Ascending aorta (tissue), 2 donors: Measurements from ENCODE around the gene ATXN1. TPM values are rescaled to one million over a fixed set of nuclear protein-coding genes. Genes with fewer than 3 reads are reported as not detected.

Source experiments
- DNase-seq, 2 donors: peaks; one replicate each; pipeline ENCODE4 v3.0.0-alpha.2; 2019; ENCODE audit warnings: low spot score in 2 of 2
- H3K27ac ChIP-seq, 2 donors: fragments of 200-600 bp; sonication (generic); one replicate each; pipeline ENCODE4 v1.5.1; 2016 to 2017; ENCODE audit warnings: mild to moderate bottlenecking in 1 of 2
- H3K27me3 ChIP-seq: fragments of 200-600 bp; sonication (generic); one replicate; pipeline ENCODE4 v1.5.1; 2017
- H3K36me3 ChIP-seq, 2 donors: fragments of 200-600 bp; sonication (generic); one replicate each; pipeline ENCODE4 v1.5.1; 2016
- H3K4me1 ChIP-seq, 2 donors: fragments of 200-600 bp; sonication (generic); one replicate each; pipeline ENCODE4 v1.5.1; 2016 to 2017; ENCODE audit warnings: mild to moderate bottlenecking in 1 of 2
- H3K4me3 ChIP-seq, 2 donors: fragments of 200-600 bp; sonication (generic); one replicate each; pipeline ENCODE4 v1.5.1; 2016 to 2017; ENCODE audit warnings: mild to moderate bottlenecking in 1 of 2
- H3K9me3 ChIP-seq, 2 donors: fragments of 200-600 bp; sonication (generic); one replicate each; pipeline ENCODE4 v1.5.1; 2016
- intact Hi-C: fragments of 100-400 bp; cut with DNase I; formaldehyde crosslinking; loops from one replicate; pipeline ENCODE4 v1.15.1; 2023
- total RNA-seq: library from RNA; depleted of rRNA; stranded (reverse); fragments of >200 nt; gene quantifications from one replicate; pipeline ENCODE4 v1.1.0, GENCODE V29; 2016
- TF ChIP-seq, protein P1 (sequence below), 3 experiments: fragments of 200-600 bp in 2 of 3; fragments of 450-650 bp in 1 of 3; sonication (generic) in 2 of 3; IDR thresholded peaks; one replicate each; pipeline ENCODE4 v1.5.1; 2016 to 2019; ENCODE audit warnings: antibody characterized with exemption in 3 of 3, mild to moderate bottlenecking in 1 of 3, moderate library complexity in 1 of 3

Gene ATXN1
- total RNA-seq, 1 donor from 2014 or later = 68.3 TPM

DNA sequence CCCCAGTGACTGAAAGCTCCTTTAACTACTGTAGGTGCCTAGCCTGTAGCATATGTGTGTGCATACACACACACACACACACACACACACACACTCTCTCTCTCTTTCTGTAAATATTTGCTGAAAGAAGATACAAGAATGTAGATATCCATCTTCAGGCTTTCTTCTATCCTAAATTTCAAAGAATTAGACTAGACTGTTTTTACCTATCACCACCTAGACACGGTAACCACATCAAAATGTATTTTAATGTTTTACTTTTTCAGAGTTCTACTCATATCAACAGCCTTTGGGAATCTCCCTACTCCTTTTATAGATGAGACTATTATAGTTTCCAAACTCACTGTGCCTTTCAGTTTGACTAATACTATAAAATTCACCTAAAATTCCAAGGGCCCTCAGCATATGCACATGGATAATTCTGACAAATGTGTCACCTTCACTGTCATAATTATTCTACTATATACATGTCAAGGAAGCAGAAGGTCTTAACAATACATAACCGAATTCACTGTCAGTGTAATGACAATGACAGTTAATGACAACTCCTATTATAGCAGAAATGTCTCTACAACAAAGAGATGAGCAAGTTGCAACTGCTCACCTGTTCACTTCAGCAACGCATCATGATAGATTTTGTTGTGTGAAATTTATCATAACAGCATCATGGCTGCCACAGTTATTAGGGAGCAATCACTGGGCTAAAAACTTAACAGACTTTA is 286.3 kb downstream of the ATXN1 start:
- Histone ChIP-seq H3K27ac (no peak overlapping the region), H3K36me3 (no peaks in the 10 kb centered on the region), H3K27me3 (no peaks in the 10 kb centered on the region), H3K4me3 (no peak overlapping the region), H3K4me1 (peaks cover 0 to 11% of the 10 kb centered on the region in 2 donors), H3K9me3 (no peaks in the 10 kb centered on the region)
- DNase-seq = no peak
- intact Hi-C loops = no loop called here
- TF ChIP-seq, protein P1, sequence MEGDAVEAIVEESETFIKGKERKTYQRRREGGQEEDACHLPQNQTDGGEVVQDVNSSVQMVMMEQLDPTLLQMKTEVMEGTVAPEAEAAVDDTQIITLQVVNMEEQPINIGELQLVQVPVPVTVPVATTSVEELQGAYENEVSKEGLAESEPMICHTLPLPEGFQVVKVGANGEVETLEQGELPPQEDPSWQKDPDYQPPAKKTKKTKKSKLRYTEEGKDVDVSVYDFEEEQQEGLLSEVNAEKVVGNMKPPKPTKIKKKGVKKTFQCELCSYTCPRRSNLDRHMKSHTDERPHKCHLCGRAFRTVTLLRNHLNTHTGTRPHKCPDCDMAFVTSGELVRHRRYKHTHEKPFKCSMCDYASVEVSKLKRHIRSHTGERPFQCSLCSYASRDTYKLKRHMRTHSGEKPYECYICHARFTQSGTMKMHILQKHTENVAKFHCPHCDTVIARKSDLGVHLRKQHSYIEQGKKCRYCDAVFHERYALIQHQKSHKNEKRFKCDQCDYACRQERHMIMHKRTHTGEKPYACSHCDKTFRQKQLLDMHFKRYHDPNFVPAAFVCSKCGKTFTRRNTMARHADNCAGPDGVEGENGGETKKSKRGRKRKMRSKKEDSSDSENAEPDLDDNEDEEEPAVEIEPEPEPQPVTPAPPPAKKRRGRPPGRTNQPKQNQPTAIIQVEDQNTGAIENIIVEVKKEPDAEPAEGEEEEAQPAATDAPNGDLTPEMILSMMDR (IDR thresholded peaks at IDR 0.05) = no peak

DNA sequence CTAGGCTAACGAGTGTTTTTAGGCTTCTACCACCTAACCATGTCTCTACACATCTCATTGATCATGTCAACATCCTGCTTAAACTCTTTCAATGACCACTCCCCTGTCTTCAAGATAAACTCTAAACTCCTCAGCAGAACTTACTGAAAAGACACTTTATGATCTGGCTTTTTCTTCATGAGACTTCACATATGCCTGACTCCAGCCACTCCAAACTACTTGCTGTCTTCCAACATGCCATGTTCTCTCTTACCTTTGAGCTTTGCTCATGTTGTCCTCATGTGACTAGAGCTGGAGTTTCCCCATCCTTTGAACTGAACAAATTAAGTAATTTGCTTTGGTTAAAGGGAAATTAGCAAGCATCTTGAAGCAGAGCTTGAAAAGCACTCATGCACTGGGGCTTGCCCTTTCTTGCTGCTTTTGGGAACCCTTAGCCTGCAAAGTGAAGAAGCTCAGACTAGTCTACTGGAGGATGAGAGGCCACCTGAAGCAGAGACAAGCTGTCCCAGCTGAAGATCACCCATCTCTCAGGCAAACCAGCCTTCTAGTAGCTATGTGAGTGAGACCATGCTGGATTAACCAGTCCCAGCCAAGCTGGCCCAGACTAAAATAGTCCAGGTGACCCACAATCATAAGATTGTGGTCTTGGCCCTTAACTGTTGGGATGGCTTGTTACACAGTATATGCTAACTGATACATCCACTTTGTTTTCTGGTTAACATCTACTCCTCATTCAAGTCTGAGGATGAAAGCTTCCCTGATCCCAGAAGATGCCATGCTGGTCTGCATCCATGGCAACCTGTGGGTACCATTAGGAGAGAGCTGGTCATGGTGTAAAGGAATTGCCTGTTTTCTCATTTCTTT is 287.1 kb downstream of the ATXN1 start:
- no peak overlapping the region for H3K27ac ChIP-seq
- intact Hi-C loops = no loop called here
- TF ChIP-seq, protein P1 (IDR thresholded peaks at IDR 0.05) = no peak

DNA sequence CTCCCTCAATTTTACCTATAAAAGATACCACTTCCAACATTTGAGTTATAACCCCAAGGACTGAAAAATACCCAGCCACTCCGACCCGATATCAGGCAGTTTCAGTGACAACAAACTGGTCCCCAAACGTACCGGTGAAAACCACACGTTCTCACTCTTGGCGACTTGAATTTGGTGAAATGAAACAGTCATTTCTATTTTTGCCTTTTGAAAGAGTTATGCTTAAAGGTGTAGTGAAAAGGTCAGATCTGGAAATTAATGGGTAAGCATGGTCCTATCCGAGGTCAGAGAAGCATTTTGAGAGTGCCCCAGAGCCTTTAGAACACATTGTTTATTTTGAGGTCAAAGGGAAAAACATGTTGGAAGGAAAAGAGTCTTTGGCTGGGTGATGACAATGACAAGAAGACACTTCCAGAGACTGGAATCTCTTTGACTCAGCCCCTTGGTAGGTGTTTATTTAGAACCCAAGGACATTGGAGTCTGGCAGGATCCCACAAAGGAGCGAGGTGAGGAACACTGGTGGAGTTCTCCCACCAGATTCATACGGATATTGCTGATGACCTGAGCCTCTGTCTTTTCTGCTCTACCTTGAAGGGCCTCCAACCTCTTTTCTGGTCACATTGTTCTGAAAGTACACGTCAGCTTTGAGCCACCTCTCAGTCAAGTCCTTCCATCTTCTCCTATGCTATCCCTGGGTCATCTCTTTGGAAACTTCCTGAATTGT is 287.9 kb downstream of the ATXN1 start:
- no peak for DNase-seq
- Histone ChIP-seq H3K4me1 (peaks cover 0 to 11% of the 10 kb centered on the region in 2 donors), H3K4me3 (no peak overlapping the region), H3K27ac (no peak overlapping the region), H3K9me3 (no peaks in the 10 kb centered on the region), H3K36me3 (no peaks in the 10 kb centered on the region), H3K27me3 (no peaks in the 10 kb centered on the region)
- intact Hi-C loops = no loop called here
- TF ChIP-seq, protein P1 (IDR thresholded peaks at IDR 0.05) = no peak

More for the DNA sequence above, 287.1 kb downstream of the ATXN1 start:
- DNase-seq = no peak
- Histone ChIP-seq H3K27me3 (no peaks in the 10 kb centered on the region), H3K4me1 (peaks cover 0 to 11% of the 10 kb centered on the region in 2 donors), H3K9me3 (no peaks in the 10 kb centered on the region), H3K4me3 (no peak overlapping the region), H3K36me3 (no peaks in the 10 kb centered on the region)

DNA sequence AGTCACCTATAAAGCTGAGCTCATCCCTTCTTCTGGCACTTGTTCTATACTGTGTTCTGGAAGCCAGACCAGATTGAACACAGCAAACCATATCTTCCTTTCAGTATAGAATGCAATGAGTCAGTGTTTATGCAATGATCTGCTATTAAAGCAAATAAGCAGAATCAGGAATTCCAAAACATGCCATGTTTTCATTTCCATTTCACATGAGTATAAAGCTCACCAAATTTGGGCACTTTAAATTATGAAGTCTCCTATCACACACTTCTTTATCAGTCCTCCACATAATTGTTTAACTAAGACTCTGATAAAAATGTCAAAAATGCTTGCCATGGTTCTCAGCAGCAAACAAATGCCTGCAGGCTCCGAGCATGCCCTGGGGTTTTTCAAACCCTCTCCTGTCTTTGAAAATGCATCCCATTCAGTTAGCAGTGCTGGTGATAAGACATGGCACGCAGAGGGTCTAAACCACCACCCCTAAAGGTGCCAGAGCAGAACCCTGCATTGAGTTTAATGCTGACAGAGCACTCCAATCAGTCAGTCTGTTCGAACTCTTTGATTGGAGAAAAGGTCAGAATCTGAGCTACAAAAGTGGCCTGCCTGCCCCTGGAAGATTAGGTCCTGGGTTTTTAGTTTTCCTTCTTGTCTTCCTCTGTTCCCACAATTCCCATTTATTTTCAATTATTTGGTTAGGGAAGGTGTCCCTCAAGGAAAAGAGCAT is 288.8 kb downstream of the ATXN1 start:
- no peak for DNase-seq
- intact Hi-C loops = no loop called here
- Histone ChIP-seq H3K36me3 (no peaks in the 10 kb centered on the region), H3K27me3 (no peaks in the 10 kb centered on the region), H3K9me3 (no peaks in the 10 kb centered on the region), H3K27ac (no peak overlapping the region), H3K4me1 (peaks cover 0 to 11% of the 10 kb centered on the region in 2 donors), H3K4me3 (no peak overlapping the region)
- TF ChIP-seq, protein P1 (IDR thresholded peaks at IDR 0.05) = no peak

DNA sequence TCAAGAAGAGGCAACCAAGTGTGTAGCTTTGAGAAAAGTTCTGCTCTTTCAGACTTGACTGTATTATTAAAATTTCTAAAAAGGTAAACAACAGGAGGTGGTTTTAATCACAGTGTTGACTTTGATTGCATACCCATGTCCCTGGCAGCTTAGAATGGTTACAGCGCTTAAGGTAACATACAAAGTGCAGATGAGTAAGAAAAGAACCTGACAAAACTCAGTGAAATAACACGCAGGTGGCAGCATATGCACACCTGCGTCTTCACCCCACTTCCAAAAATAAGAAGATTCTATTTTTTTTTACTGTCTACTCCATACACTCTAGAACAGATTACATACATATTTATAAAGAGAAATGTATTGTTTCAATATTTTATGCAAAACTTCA is 289.4 kb downstream of the ATXN1 start:
- no peaks in the 10 kb centered on the region for H3K27me3 ChIP-seq
- intact Hi-C loops = no loop called here
- H3K4me1 ChIP-seq = peaks cover 0 to 11% of the 10 kb centered on the region in 2 donors
- no peak overlapping the region for H3K27ac ChIP-seq
- no peak overlapping the region for H3K4me3 ChIP-seq
- TF ChIP-seq, protein P1 (IDR thresholded peaks at IDR 0.05) = no peak
- H3K36me3 ChIP-seq = no peaks in the 10 kb centered on the region
- H3K9me3 ChIP-seq = no peaks in the 10 kb centered on the region
- no peak for DNase-seq
